ENCODE results near the gene STPG3. TPM values are rescaled to one million over a fixed set of nuclear protein-coding genes. Genes with fewer than 3 reads are reported as not detected.

Gene STPG3
- total and polyA plus RNA-seq, 2 of the 13 experiments (the other 11 are each of a cell fraction or from before 2014, with no cell fraction given): not detected

DNA sequence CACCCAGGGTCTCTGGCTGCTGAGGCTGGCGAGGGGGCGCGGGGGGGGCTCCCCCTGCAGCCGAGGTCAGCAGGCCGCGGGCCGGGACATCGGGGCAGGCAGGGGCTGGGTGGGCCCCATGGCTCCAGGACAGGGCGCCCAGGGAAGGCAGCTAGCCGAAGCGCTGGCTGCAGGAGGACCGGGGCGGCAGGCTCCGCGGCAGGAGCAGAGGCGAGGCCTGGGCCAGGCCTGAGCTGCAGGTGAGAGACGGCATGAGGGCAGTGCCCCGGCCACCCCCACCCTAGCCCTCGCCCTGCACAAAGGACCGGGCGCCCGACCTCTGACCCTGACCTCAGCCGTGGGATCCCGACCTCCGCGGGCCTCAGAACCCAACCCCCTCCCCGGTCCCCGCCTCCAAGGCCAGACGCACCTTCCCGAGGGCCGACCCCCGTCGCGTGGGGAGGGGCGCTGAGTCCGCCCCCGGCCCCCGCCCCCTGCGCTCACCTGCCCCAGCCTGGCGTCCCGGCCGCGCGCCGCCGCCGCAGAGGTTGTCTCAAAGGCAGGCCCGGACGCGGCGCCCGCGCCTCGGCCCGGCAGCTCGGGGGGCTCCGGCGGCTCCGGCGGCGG lies 29.5 kb upstream of the STPG3 start (continued):
- 0 out of 2 replicates have a peak, but pooled peaks have one; percentile 26 for TF ChIP-seq ZNF609 (CRISPR knock-in tag; IDR thresholded peaks at IDR 0.05; ENCODE audit: borderline replicate concordance)
- no peak for TF ChIP-seq RORA (CRISPR knock-in tag; IDR thresholded peaks at IDR 0.05)
- no peak for TF ChIP-seq ZNF547 (CRISPR knock-in tag; IDR thresholded peaks at IDR 0.05)
- no peak for TF ChIP-seq EZH2 (conservative IDR thresholded peaks at IDR 0.05; ENCODE audit: low read depth, low read length)
- TF ChIP-seq, protein P1, sequence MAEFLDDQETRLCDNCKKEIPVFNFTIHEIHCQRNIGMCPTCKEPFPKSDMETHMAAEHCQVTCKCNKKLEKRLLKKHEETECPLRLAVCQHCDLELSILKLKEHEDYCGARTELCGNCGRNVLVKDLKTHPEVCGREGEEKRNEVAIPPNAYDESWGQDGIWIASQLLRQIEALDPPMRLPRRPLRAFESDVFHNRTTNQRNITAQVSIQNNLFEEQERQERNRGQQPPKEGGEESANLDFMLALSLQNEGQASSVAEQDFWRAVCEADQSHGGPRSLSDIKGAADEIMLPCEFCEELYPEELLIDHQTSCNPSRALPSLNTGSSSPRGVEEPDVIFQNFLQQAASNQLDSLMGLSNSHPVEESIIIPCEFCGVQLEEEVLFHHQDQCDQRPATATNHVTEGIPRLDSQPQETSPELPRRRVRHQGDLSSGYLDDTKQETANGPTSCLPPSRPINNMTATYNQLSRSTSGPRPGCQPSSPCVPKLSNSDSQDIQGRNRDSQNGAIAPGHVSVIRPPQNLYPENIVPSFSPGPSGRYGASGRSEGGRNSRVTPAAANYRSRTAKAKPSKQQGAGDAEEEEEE (CRISPR knock-in tag; IDR thresholded peaks at IDR 0.05; ENCODE audit: borderline replicate concordance): no peak
- TF ChIP-seq ZNF496 (CRISPR knock-in tag; IDR thresholded peaks at IDR 0.05; ENCODE audit: insufficient replicate concordance): no peak
- no peak for TF ChIP-seq ZNF607 (CRISPR knock-in tag; IDR thresholded peaks at IDR 0.05; ENCODE audit: borderline replicate concordance)
- TF ChIP-seq ZNF282 (IDR thresholded peaks at IDR 0.05; ENCODE audit: partially characterized antibody): no peak
- TF ChIP-seq ARNT (IDR thresholded peaks at IDR 0.05): no peak
- TF ChIP-seq DZIP1 (CRISPR knock-in tag; IDR thresholded peaks at IDR 0.05): no peak
- TF ChIP-seq ZBTB43 (CRISPR knock-in tag; conservative IDR thresholded peaks at IDR 0.05): no peak
- TF ChIP-seq, protein P2, sequence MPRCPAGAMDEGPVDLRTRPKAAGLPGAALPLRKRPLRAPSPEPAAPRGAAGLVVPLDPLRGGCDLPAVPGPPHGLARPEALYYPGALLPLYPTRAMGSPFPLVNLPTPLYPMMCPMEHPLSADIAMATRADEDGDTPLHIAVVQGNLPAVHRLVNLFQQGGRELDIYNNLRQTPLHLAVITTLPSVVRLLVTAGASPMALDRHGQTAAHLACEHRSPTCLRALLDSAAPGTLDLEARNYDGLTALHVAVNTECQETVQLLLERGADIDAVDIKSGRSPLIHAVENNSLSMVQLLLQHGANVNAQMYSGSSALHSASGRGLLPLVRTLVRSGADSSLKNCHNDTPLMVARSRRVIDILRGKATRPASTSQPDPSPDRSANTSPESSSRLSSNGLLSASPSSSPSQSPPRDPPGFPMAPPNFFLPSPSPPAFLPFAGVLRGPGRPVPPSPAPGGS (CRISPR knock-in tag; IDR thresholded peaks at IDR 0.05): no peak
- TF ChIP-seq ZNF20 (CRISPR knock-in tag; IDR thresholded peaks at IDR 0.05): no peak

Measured in HepG2 (cell line).